ENCODE measurements around the gene PLEKHA1.

The PLEKHA1 gene

DNA sequence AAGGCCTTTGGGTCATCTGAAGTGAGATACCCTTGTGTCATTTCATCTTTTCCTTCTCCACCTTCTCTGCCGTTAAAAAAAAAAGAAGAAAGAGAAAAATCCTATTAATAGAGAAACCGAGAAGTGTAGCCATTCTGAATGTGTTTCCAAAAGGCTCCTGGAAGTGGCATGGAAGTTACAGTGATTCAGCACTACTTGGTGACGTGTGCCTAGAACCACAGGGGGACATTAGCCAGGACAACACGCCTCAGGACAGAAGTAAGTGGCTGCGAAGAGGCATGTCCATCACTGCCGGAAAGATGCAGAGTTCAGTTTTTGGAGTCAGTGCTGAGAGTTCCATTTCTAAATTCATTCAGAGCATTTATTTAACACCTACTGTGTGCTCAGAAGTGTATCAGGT is 93.2 kb downstream of the PLEKHA1 start:
- H3K4me1 ChIP-seq (ENCODE audit: control insufficient read depth, insufficient read depth, low read length): peaks cover 1% of the 10 kb centered on the region
- H3K9ac ChIP-seq (ENCODE audit: low read depth, low read length): no peak overlapping the region
- peaks cover 29% of the 10 kb centered on the region for H3K27me3 ChIP-seq (ENCODE audit: control insufficient read depth, insufficient read depth, low read length)
- no peak overlapping the region for H3K4me3 ChIP-seq (ENCODE audit: low read depth, low read length)
- H3K36me3 ChIP-seq (ENCODE audit: control insufficient read depth, insufficient read depth, low read length): no peaks in the 10 kb centered on the region
- no peaks in the 10 kb centered on the region for H3K9me3 ChIP-seq (ENCODE audit: control insufficient read depth, insufficient read depth, low read length)

DNA sequence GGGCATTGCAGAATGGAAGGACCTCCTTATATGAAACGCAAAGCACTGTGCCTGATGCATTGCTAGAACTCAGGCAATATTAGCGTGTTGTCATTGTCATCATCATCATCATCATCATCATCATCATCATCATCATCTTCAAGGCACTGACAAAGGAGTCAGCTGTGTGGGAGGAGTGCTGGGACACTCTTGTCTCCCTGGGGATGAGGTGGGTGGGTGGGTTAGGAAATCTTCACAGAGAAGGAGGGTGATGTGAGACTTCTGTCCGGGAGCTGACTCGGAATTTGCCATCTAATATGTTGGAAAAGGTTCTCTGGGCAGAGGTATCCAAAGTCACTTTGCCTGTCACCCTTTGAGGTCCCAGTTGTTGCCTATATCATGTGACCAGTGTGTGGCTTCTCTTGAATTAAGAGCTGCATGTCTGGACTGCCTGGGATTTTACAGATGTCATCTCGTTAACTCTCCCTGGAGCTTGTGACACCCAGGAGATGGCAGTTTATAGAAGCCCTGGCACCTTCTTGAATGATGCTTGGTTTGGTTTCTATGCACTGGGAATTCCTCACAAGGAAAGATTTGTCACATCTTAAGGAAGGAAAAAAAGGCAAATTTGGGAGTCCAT is 93.9 kb downstream of the PLEKHA1 start:
- H3K9me3 ChIP-seq (ENCODE audit: control insufficient read depth, insufficient read depth, low read length): no peaks in the 10 kb centered on the region
- H3K4me1 ChIP-seq (ENCODE audit: control insufficient read depth, insufficient read depth, low read length): no peaks in the 10 kb centered on the region
- H3K27me3 ChIP-seq (ENCODE audit: control insufficient read depth, insufficient read depth, low read length): peaks cover 22% of the 10 kb centered on the region
- no peaks in the 10 kb centered on the region for H3K36me3 ChIP-seq (ENCODE audit: control insufficient read depth, insufficient read depth, low read length)
- H3K4me3 ChIP-seq (ENCODE audit: low read depth, low read length): no peak overlapping the region
- H3K9ac ChIP-seq (ENCODE audit: low read depth, low read length): no peak overlapping the region

DNA sequence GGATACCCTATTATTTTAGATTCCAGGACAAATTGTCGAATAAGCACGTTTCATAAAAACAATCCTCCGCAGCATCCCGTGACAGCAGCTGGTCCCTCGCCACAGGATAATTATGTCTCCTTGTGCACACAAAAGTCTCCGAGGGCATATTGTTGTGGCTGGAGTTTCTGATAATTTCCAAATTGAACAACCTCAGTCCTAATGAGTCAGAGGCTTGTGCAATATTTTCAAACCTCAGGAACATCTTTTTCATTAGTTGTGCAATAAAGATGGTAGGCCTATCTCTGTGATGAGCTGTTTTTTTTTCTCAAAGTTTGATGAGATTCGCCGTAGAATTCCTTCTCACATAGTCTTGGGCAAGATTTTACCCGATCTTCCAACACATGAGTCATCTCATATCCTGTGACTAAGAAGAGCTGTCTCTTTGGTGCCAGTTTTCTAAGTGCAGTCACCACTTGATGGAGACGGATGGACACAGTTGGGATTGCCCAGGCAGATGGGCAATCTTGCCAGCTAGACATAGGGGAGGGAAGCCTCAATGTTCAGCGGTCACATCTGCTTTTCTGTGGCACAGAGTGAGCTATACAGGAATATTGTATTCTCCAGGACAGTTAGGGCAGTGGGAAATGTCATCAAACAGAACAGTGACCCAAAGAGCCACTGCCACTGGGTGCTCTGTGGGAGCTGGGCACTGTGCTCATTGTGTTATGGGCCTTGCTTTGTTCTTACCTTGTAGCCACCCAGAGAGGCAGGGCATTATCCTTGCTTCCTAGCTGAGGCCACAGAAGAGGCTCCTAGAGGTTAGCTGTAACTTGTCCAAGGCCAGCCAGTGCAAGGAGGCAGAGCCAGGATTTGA is 94.6 kb downstream of the PLEKHA1 start:
- peaks cover 14% of the 10 kb centered on the region for H3K27me3 ChIP-seq (ENCODE audit: control insufficient read depth, insufficient read depth, low read length)
- H3K9ac ChIP-seq (ENCODE audit: low read depth, low read length): no peak overlapping the region
- no peaks in the 10 kb centered on the region for H3K36me3 ChIP-seq (ENCODE audit: control insufficient read depth, insufficient read depth, low read length)
- H3K4me3 ChIP-seq (ENCODE audit: low read depth, low read length): no peak overlapping the region
- no peaks in the 10 kb centered on the region for H3K9me3 ChIP-seq (ENCODE audit: control insufficient read depth, insufficient read depth, low read length)
- no peaks in the 10 kb centered on the region for H3K4me1 ChIP-seq (ENCODE audit: control insufficient read depth, insufficient read depth, low read length)

DNA sequence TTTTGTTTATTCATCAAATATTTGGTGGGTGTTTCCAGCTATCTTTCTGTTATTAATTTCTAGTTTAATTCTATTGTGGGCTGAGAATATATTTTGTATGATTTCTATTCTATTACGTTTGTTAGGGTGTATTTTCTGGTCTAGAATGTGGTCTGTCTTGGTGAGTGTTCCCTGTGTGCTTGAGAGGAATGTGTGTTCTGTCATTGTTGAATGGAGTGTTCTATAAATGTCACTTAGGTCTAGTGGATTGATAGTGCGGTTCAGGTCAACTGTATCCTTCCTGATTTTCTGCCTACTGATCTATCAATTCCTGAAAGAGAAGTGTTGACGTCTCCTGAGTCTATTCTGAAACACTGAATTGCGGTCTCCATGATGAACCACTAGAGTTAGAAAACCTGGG is 95.3 kb downstream of the PLEKHA1 start:
- H3K9me3 ChIP-seq (ENCODE audit: control insufficient read depth, insufficient read depth, low read length): no peaks in the 10 kb centered on the region
- no peak overlapping the region for H3K4me3 ChIP-seq (ENCODE audit: low read depth, low read length)
- no peaks in the 10 kb centered on the region for H3K36me3 ChIP-seq (ENCODE audit: control insufficient read depth, insufficient read depth, low read length)
- H3K27me3 ChIP-seq (ENCODE audit: control insufficient read depth, insufficient read depth, low read length): peaks cover 9% of the 10 kb centered on the region
- H3K4me1 ChIP-seq (ENCODE audit: control insufficient read depth, insufficient read depth, low read length): no peaks in the 10 kb centered on the region
- H3K9ac ChIP-seq (ENCODE audit: low read depth, low read length): no peak overlapping the region

DNA sequence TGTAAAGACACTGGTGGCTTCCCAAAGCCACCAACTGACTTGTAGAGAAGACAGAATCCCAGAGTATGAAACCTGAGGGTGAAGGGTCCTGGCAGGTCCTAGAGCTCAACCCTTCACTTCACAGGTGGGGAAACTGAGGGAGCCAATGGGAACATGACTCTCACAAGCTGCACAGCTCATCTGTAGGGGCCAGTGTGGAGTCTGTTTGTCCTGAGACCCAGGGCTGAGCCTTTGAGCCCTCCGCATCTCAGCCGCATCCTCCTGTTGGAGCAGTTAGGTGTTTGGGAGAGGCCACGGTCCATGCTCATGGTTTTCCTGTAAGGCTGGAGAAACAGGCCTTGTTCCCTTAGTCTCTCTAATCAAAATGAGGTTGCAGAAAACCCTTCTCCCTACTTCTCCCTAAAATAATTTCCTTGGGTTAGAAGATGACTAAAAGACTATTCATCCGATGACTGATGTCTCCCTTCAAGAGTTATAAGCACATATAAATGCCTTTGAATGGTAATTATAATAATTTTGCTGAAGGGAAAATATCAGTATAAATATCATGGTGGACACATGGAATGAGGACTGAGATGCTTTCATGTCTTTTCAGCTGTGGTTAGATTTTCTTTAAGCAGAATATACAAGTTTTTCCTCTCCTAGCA is 97.1 kb downstream of the PLEKHA1 start:
- H3K4me3 ChIP-seq (ENCODE audit: low read depth, low read length): no peak overlapping the region
- H3K9ac ChIP-seq (ENCODE audit: low read depth, low read length): no peak overlapping the region
- H3K27me3 ChIP-seq (ENCODE audit: control insufficient read depth, insufficient read depth, low read length): no peaks in the 10 kb centered on the region
- H3K36me3 ChIP-seq (ENCODE audit: control insufficient read depth, insufficient read depth, low read length): no peaks in the 10 kb centered on the region
- H3K9me3 ChIP-seq (ENCODE audit: control insufficient read depth, insufficient read depth, low read length): no peaks in the 10 kb centered on the region
- peaks cover 6% of the 10 kb centered on the region for H3K4me1 ChIP-seq (ENCODE audit: control insufficient read depth, insufficient read depth, low read length)

DNA sequence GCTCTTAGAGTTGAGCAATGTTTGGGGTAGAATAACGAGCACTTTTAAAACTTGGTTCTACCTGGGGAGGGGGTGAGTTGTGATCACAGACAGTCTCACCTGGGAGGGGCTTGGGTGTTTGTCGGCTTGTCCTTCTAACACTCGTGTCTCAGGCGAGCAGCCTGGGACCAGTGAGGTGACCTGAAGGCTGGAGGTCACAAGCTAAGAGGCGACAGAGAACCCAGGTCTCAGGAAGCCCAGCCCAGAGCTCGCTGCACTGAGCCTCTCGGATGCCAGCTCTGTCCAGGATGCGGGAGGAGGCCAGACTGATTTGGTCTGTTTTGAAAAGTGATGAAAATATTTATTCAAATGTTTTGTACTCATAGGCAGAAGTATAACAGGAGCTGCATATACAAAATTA is 98.6 kb downstream of the PLEKHA1 start:
- peaks cover 12% of the 10 kb centered on the region for H3K4me1 ChIP-seq (ENCODE audit: control insufficient read depth, insufficient read depth, low read length)
- no peak overlapping the region for H3K9ac ChIP-seq (ENCODE audit: low read depth, low read length)
- H3K9me3 ChIP-seq (ENCODE audit: control insufficient read depth, insufficient read depth, low read length): no peaks in the 10 kb centered on the region
- no peaks in the 10 kb centered on the region for H3K36me3 ChIP-seq (ENCODE audit: control insufficient read depth, insufficient read depth, low read length)
- H3K4me3 ChIP-seq (ENCODE audit: low read depth, low read length): no peak overlapping the region
- H3K27me3 ChIP-seq (ENCODE audit: control insufficient read depth, insufficient read depth, low read length): no peaks in the 10 kb centered on the region

DNA sequence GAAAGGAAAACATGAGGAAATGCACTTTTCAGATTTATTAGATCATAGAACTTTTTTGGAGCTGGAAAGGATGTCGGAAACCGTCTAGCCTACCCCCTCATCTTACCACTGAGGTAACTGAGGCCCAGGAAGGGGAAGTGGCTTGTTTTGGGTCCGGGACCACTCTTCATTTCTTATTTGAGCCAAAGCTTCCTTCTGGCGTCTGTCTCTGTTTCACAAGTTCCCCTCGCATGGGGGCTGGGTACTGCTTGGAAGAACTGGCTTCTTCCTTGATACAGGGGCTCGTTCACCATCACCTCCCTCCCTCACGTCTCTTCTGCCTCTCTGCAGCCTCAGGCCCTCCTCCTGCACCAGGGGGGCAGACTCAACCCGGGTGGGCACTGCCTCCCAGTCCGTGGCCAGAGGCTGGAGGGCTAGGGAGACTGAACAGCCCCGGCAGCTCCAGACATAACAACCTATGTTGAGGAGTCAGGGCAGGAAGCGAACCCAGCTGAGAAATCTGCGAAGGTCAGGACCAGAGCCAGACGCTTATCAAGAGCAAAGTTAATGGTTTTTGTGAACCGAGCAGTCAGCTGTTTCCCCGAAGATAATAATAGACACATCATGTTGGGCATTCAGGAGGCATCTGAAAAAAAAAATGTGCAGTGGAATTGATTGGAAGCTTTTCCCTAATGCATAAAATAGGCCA is 99.8 kb downstream of the PLEKHA1 start:
- H3K9ac ChIP-seq (ENCODE audit: low read depth, low read length): no peak overlapping the region
- no peaks in the 10 kb centered on the region for H3K27me3 ChIP-seq (ENCODE audit: control insufficient read depth, insufficient read depth, low read length)

DNA sequence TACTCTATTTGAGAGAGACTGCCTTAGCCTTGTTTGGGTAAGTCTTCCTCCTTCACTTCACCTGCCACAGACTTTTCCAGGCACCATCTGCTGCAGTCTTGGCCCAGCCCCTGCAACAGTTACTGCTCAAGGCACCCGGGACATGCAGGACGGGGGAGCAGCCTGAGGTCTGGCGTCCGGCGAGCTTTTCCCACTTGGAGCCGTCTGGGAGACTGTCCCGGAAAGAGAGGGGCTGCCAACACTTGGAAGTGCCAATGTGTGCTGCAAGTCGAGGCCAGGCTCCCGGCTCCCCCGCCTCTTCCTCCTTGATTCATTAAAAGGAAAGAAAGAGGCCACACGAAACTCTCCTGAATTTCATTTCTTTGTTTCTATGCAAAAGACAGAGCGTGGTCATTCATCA is 100.6 kb downstream of the PLEKHA1 start:
- H3K9ac ChIP-seq (ENCODE audit: low read depth, low read length): no peak overlapping the region
- H3K4me1 ChIP-seq (ENCODE audit: control insufficient read depth, insufficient read depth, low read length): peaks cover 13% of the 10 kb centered on the region
- H3K4me3 ChIP-seq (ENCODE audit: low read depth, low read length): no peak overlapping the region
- H3K9me3 ChIP-seq (ENCODE audit: control insufficient read depth, insufficient read depth, low read length): no peaks in the 10 kb centered on the region
- no peaks in the 10 kb centered on the region for H3K36me3 ChIP-seq (ENCODE audit: control insufficient read depth, insufficient read depth, low read length)
- no peaks in the 10 kb centered on the region for H3K27me3 ChIP-seq (ENCODE audit: control insufficient read depth, insufficient read depth, low read length)

More for the DNA sequence above, 99.8 kb downstream of the PLEKHA1 start:
- no peaks in the 10 kb centered on the region for H3K36me3 ChIP-seq (ENCODE audit: control insufficient read depth, insufficient read depth, low read length)
- H3K4me1 ChIP-seq (ENCODE audit: control insufficient read depth, insufficient read depth, low read length): peaks cover 13% of the 10 kb centered on the region
- H3K9me3 ChIP-seq (ENCODE audit: control insufficient read depth, insufficient read depth, low read length): no peaks in the 10 kb centered on the region
- no peak overlapping the region for H3K4me3 ChIP-seq (ENCODE audit: low read depth, low read length)

DNA sequence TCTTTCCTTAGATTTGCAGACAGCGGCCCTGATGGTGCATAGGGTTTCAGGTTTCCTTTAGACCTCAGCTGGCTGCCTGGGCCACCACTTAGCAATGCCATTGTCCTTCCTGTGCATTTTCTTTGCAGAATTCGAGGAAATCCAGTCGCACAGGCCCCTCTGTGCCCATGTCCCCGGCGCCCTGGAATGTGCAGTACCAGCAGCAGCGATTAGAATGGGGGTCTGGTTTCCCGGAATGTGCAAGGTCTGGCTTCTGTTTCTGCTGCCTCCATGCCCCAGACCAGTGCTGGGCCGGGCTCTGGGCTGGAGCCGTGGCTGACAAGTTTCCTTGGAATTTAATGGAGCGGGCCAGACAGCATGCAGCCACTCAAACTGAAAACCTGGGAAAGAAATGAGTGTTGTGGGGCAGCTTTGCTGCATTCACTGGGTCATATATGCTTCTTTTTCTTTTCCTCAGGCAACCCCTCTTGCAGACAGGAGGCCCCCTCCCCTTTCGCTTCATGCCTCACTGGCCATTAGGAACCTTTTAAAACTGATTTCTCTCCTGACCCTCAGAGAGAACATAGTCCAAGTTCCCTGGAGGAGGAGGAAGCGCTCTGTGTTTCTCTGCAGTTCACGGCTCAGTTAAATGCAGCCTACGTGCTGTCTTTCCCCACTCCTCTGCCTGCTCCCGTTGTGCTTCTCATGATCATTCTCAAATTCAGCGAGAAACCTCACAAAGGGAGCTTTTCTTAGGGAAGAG is 101.3 kb downstream of the PLEKHA1 start:
- Histone ChIP-seq H3K36me3 (ENCODE audit: control insufficient read depth, insufficient read depth, low read length) (no peaks in the 10 kb centered on the region), H3K4me3 (ENCODE audit: low read depth, low read length) (no peak overlapping the region), H3K9me3 (ENCODE audit: control insufficient read depth, insufficient read depth, low read length) (no peaks in the 10 kb centered on the region), H3K4me1 (ENCODE audit: control insufficient read depth, insufficient read depth, low read length) (peaks cover 13% of the 10 kb centered on the region), H3K27me3 (ENCODE audit: control insufficient read depth, insufficient read depth, low read length) (no peaks in the 10 kb centered on the region), H3K9ac (ENCODE audit: low read depth, low read length) (peak overlapping the region; percentile 65)

DNA sequence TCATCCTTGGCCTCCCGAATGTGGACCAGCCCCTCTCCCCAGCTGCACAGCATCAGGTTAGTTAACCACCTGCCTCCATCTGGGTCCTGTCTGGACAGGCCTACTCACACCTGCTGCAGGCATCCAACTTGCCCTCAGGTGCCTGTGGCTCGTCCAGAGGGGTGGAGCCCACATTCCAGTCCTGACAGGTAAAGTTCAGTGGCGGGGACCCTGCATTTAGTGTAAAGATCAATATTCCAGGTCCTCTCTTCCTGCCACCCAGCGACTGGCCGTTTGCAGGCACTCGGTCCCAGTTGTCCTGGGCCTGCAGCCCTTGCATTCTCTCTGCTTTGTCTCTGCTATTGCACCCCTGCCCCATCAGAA is 101.8 kb downstream of the PLEKHA1 start:
- no peaks in the 10 kb centered on the region for H3K36me3 ChIP-seq (ENCODE audit: control insufficient read depth, insufficient read depth, low read length)
- peaks cover 13% of the 10 kb centered on the region for H3K4me1 ChIP-seq (ENCODE audit: control insufficient read depth, insufficient read depth, low read length)
- H3K27me3 ChIP-seq (ENCODE audit: control insufficient read depth, insufficient read depth, low read length): no peaks in the 10 kb centered on the region
- no peak overlapping the region for H3K4me3 ChIP-seq (ENCODE audit: low read depth, low read length)
- peak overlapping the region; percentile 65 for H3K9ac ChIP-seq (ENCODE audit: low read depth, low read length)
- no peaks in the 10 kb centered on the region for H3K9me3 ChIP-seq (ENCODE audit: control insufficient read depth, insufficient read depth, low read length)

DNA sequence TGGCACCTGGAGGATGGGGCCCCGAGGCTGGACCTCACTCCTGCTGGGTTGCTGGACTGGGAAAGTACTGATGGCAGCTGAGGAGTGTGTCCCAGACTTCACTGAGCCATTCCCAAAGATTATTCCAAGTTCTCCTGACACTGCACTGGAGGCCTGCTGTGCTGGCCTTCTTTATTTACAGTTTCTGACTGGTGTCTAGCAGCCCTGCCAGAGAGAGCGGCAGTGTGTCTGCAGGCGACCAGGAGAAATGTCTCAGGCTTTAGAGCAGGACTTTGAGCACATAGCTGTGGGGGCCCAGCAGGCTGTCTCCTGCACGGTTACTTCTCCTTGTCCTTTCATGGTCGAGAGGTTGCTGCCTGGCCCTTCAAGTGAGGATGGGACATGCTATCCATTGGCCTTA is 102.9 kb downstream of the PLEKHA1 start:
- no peaks in the 10 kb centered on the region for H3K27me3 ChIP-seq (ENCODE audit: control insufficient read depth, insufficient read depth, low read length)
- peaks cover 13% of the 10 kb centered on the region for H3K4me1 ChIP-seq (ENCODE audit: control insufficient read depth, insufficient read depth, low read length)
- H3K9me3 ChIP-seq (ENCODE audit: control insufficient read depth, insufficient read depth, low read length): peaks cover 2% of the 10 kb centered on the region
- no peak overlapping the region for H3K9ac ChIP-seq (ENCODE audit: low read depth, low read length)
- no peaks in the 10 kb centered on the region for H3K36me3 ChIP-seq (ENCODE audit: control insufficient read depth, insufficient read depth, low read length)
- H3K4me3 ChIP-seq (ENCODE audit: low read depth, low read length): no peak overlapping the region

Measured in iPS-15b (cell line).